Measurements from ENCODE around the gene POPDC3.

POPDC3 gene

GRCh38 chr6:105137388-105137787 is 42.4 kb downstream of the POPDC3 start:
- DNase-seq = no peak

- DNase-seq = no peak
These were observed 43.1 kb downstream of the POPDC3 start for GRCh38 chr6:105136431-105137350.

GRCh38 chr6:105135907-105136430 is 43.8 kb downstream of the POPDC3 start:
- no peak for DNase-seq

- no peak for DNase-seq
These were observed 44.8 kb downstream of the POPDC3 start for GRCh38 chr6:105135056-105135455.

- DNase-seq = no peak
These were observed 57.1 kb downstream of the POPDC3 start for GRCh38 chr6:105122717-105123116.

GRCh38 chr6:105121981-105122380 is 57.8 kb downstream of the POPDC3 start:
- no peak for DNase-seq

- DNase-seq = no peak
These were observed 59.2 kb downstream of the POPDC3 start for GRCh38 chr6:105120570-105120969.

GRCh38 chr6:105116150-105116549 is 63.7 kb downstream of the POPDC3 start:
- no peak for DNase-seq

GRCh38 chr6:105113422-105113821 is 66.4 kb downstream of the POPDC3 start:
- no peak for DNase-seq

GRCh38 chr6:105112577-105112976 is 67.2 kb downstream of the POPDC3 start:
- no peak for DNase-seq

- no peak for DNase-seq
These were observed 67.9 kb downstream of the POPDC3 start for GRCh38 chr6:105111871-105112270.

- no peak for DNase-seq
These were observed 68.7 kb downstream of the POPDC3 start for GRCh38 chr6:105111105-105111504.

- DNase-seq = no peak
These were observed 69.6 kb downstream of the POPDC3 start for GRCh38 chr6:105109955-105110895.

GRCh38 chr6:105108631-105109262 is 71.1 kb downstream of the POPDC3 start:
- DNase-seq = no peak

Data from AML-193 (cell line).